HG03378 (cell line): ENCODE results near the gene PPOX.

ENCODE experiments used
- ATAC-seq: cut with Tn5 transposase; IDR thresholded peaks from one replicate; pipeline ENCODE4 v1.9.1; 2021; ENCODE audit warnings: mild to moderate bottlenecking, moderate library complexity; ENCODE audit not compliant: unreplicated experiment

PPOX gene

DNA sequence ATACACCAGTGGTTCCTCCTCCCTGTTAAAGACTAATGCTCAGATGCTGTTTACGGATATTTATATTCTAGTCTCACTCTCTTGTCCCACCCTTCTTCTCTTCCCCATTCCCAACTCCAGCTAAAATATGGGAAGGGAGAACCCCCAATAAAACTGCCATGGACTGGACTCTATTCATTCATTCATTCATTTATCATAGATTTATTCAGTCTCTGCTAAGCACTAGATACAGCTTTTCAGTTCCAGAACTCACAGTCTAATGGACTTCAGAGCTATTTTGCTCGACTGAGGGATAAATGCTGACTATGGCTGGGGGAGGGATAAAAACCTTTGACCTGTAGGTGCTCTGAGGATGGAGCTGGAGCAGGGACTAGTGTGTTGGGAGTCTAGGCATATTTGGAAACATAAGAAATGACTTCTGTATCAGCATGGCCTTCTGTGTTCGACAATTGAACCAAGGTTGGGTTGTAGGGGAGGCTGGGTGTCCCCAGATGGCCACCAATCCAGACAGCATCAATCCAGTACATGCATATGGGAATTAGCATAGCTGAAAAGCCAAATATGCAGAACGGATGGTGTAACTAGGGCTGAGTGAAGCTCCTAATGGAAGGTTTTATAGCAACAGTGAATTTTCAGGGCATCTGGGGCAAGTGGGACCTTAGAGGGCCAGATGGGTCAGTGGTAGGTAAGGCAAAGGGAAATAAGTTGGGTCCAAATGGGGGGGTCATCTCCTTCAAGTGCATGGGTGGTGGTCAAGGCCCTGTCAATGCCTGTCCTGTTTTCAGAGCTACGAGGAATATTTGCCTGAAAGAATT, 53.1 kb downstream of the PPOX start:
- no peak for ATAC-seq

- ATAC-seq = no peak
Measured at GRCh38 chr1:161220002-161220401, 53.8 kb downstream of the PPOX start.
